ENCODE measurements around the gene TGM4.

The TGM4 gene

DNA sequence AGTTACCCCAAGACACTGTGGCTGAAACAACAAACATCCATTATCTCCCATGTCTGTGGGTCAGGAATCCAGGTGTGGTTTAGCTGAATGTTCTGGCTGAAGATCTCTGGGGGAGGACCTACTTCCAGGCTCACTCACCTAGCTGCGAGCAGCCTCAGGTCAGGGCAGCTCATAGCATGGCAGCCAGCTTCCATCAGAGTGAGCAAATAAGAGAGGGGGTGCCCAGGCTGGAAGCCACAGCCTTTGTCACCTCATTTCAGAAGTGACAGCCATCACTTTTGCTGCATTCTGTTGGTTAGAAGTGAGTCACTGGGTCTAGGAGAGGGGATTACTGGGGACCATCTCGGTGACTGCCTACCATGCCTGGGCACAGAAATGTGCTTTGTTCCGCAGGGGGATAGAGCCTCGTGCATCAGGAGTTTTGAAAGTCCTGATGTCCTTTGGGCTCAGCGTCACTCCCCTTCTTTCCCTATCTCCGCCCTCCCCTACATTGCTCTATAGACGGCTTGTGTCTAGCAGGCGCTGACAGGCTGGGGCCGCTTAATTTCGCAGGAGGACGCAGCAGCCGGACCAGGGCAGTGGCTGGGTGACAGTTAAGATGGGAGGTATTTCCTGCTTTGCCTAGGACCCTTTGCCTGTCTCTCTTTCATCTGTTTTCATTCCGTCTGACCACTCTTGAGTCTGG is 25.4 kb downstream of the TGM4 start:
- H3K18ac ChIP-seq (ENCODE audit: low read length), result peak overlapping the region; percentile 60
- H2BK5ac ChIP-seq (ENCODE audit: low read length), result no peak overlapping the region
- H4K91ac ChIP-seq (ENCODE audit: low read depth, low read length, poor library complexity), result peak overlapping the region; percentile 44
- peak overlapping the region; percentile 18 for H3K27ac ChIP-seq (replicated peaks; ENCODE audit: low read length)
- no peak for DNase-seq (ENCODE audit: low spot score)
- no peak overlapping the region for H3K23ac ChIP-seq (ENCODE audit: low read depth, low read length, poor library complexity)
- no peak overlapping the region for H4K8ac ChIP-seq (ENCODE audit: low read depth, low read length)
- H2BK12ac ChIP-seq (ENCODE audit: low read length), result no peak overlapping the region
- no peaks in the 10 kb centered on the region for H3K79me1 ChIP-seq (ENCODE audit: low read depth, low read length)
- H2BK15ac ChIP-seq (ENCODE audit: low read length), result no peak overlapping the region
- WGBS, 2 donors (ENCODE audit: extremely low coverage in 2 of 2, insufficient read length in 2 of 2, insufficient replicate concordance in 1 of 2), result no CpG with 5 or more reads among the region's 13 CpGs
- H3K36me3 ChIP-seq (replicated peaks in 1 of 2; ENCODE audit: control insufficient read depth in 2 of 2, insufficient read depth in 2 of 2, low read length in 2 of 2), result no peaks in the 10 kb centered on the region
- H2AK5ac ChIP-seq (ENCODE audit: low read depth, low read length), result no peak overlapping the region
- H3K9ac ChIP-seq (ENCODE audit: low read depth, low read length, poor library complexity), result no peak overlapping the region
- H3K9me3 ChIP-seq (replicated peaks in 1 of 2; ENCODE audit: control insufficient read depth in 2 of 2, insufficient read depth in 1 of 2, low read depth in 1 of 2, low read length in 2 of 2), result no peaks in the 10 kb centered on the region
- H3K27me3 ChIP-seq (ENCODE audit: control insufficient read depth in 3 of 3, insufficient read depth in 3 of 3, low read depth in 1 of 3, low read length in 3 of 3), result no peaks in the 10 kb centered on the region
- peaks cover 12 to 15% of the 10 kb centered on the region in 2 donors for H3K4me1 ChIP-seq (ENCODE audit: control insufficient read depth in 2 of 2, insufficient read depth in 1 of 2, low read depth in 1 of 2, low read length in 2 of 2)
- H3K4me3 ChIP-seq (ENCODE audit: low read length in 2 of 2), result peak overlapping the region in 1 of 2 donors; percentile 5
- H3K14ac ChIP-seq (ENCODE audit: low read length), result no peak overlapping the region
- peak overlapping the region; percentile 82 for H2AFZ ChIP-seq (ENCODE audit: low read length)
- H3K4me2 ChIP-seq (ENCODE audit: insufficient read depth, low read length, poor library complexity, severe bottlenecking), result no peak overlapping the region
- no peak overlapping the region for H2BK120ac ChIP-seq (ENCODE audit: low read depth, low read length)
- no peak overlapping the region for H3K4ac ChIP-seq (ENCODE audit: low read length)

- H3K4me2 ChIP-seq (ENCODE audit: insufficient read depth, low read length, poor library complexity, severe bottlenecking), result no peak overlapping the region
- H3K9me3 ChIP-seq (replicated peaks in 1 of 2; ENCODE audit: control insufficient read depth in 2 of 2, insufficient read depth in 1 of 2, low read depth in 1 of 2, low read length in 2 of 2), result peaks cover 0 to 10% of the 10 kb centered on the region in 2 donors
- no peak overlapping the region for H2AK5ac ChIP-seq (ENCODE audit: low read depth, low read length)
- H3K14ac ChIP-seq (ENCODE audit: low read length), result no peak overlapping the region
- H2BK15ac ChIP-seq (ENCODE audit: low read length), result no peak overlapping the region
- H2BK120ac ChIP-seq (ENCODE audit: low read depth, low read length), result no peak overlapping the region
- H3K36me3 ChIP-seq (replicated peaks in 1 of 2; ENCODE audit: control insufficient read depth in 2 of 2, insufficient read depth in 2 of 2, low read length in 2 of 2), result no peaks in the 10 kb centered on the region
- H3K4me1 ChIP-seq (ENCODE audit: control insufficient read depth in 2 of 2, insufficient read depth in 1 of 2, low read depth in 1 of 2, low read length in 2 of 2), result peaks cover 12 to 15% of the 10 kb centered on the region in 2 donors
- H3K9ac ChIP-seq (ENCODE audit: low read depth, low read length, poor library complexity), result no peak overlapping the region
- no peak overlapping the region for H4K91ac ChIP-seq (ENCODE audit: low read depth, low read length, poor library complexity)
- H3K27me3 ChIP-seq (ENCODE audit: control insufficient read depth in 3 of 3, insufficient read depth in 3 of 3, low read depth in 1 of 3, low read length in 3 of 3), result no peaks in the 10 kb centered on the region
- no peak for DNase-seq (ENCODE audit: low spot score)
- H3K79me1 ChIP-seq (ENCODE audit: low read depth, low read length), result no peaks in the 10 kb centered on the region
- no peak overlapping the region for H3K27ac ChIP-seq (replicated peaks; ENCODE audit: low read length)
- H4K8ac ChIP-seq (ENCODE audit: low read depth, low read length), result no peak overlapping the region
- no peak overlapping the region for H2AFZ ChIP-seq (ENCODE audit: low read length)
- H2BK12ac ChIP-seq (ENCODE audit: low read length), result no peak overlapping the region
- H3K23ac ChIP-seq (ENCODE audit: low read depth, low read length, poor library complexity), result no peak overlapping the region
- no peak overlapping the region for H3K4ac ChIP-seq (ENCODE audit: low read length)
- no peak overlapping the region for H2BK5ac ChIP-seq (ENCODE audit: low read length)
- no peak overlapping the region for H3K4me3 ChIP-seq (ENCODE audit: low read length in 2 of 2)
- H3K18ac ChIP-seq (ENCODE audit: low read length), result no peak overlapping the region
- no CpG with 5 or more reads among the region's 4 CpGs for WGBS, 2 donors (ENCODE audit: extremely low coverage in 2 of 2, insufficient read length in 2 of 2, insufficient replicate concordance in 1 of 2)
Measured at GRCh38 chr3:44902628-44903027, 28.2 kb downstream of the TGM4 start.

DNA sequence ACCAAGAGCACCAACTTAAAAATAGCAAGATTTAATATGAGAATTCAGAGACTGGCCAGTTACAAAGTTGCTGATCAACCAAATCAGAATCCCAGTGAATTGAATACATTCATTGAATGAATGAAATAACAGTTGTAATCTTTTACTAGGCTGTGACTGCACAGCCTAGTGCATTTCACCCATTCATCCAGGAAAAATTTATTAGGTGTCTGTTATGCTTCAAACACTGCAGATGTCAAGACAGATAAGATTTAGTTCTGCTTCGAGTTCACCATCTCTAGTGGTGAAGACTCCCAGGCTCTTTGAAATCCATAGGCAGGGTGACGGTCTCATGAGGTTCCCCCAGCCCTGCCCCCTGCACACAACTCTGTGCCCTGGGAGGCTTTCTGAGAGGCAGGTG is 28.9 kb downstream of the TGM4 start:
- no CpG with 5 or more reads among the region's 2 CpGs for WGBS, 2 donors (ENCODE audit: extremely low coverage in 2 of 2, insufficient read length in 2 of 2, insufficient replicate concordance in 1 of 2)
- H3K4me1 ChIP-seq (ENCODE audit: control insufficient read depth in 2 of 2, insufficient read depth in 1 of 2, low read depth in 1 of 2, low read length in 2 of 2), result peaks cover 12 to 15% of the 10 kb centered on the region in 2 donors
- no peaks in the 10 kb centered on the region for H3K27me3 ChIP-seq (ENCODE audit: control insufficient read depth in 3 of 3, insufficient read depth in 3 of 3, low read depth in 1 of 3, low read length in 3 of 3)
- no peak overlapping the region for H3K23ac ChIP-seq (ENCODE audit: low read depth, low read length, poor library complexity)
- no peaks in the 10 kb centered on the region for H3K36me3 ChIP-seq (replicated peaks in 1 of 2; ENCODE audit: control insufficient read depth in 2 of 2, insufficient read depth in 2 of 2, low read length in 2 of 2)
- no peak overlapping the region for H3K4me2 ChIP-seq (ENCODE audit: insufficient read depth, low read length, poor library complexity, severe bottlenecking)
- H3K79me1 ChIP-seq (ENCODE audit: low read depth, low read length), result no peaks in the 10 kb centered on the region
- no peak overlapping the region for H3K9ac ChIP-seq (ENCODE audit: low read depth, low read length, poor library complexity)
- no peak overlapping the region for H3K27ac ChIP-seq (replicated peaks; ENCODE audit: low read length)
- H2BK12ac ChIP-seq (ENCODE audit: low read length), result no peak overlapping the region
- DNase-seq (ENCODE audit: low spot score), result no peak
- no peak overlapping the region for H3K18ac ChIP-seq (ENCODE audit: low read length)
- no peak overlapping the region for H2AK5ac ChIP-seq (ENCODE audit: low read depth, low read length)
- no peak overlapping the region for H3K4me3 ChIP-seq (ENCODE audit: low read length in 2 of 2)
- H4K91ac ChIP-seq (ENCODE audit: low read depth, low read length, poor library complexity), result no peak overlapping the region
- H2BK120ac ChIP-seq (ENCODE audit: low read depth, low read length), result no peak overlapping the region
- no peak overlapping the region for H2AFZ ChIP-seq (ENCODE audit: low read length)
- no peak overlapping the region for H4K8ac ChIP-seq (ENCODE audit: low read depth, low read length)
- no peak overlapping the region for H3K14ac ChIP-seq (ENCODE audit: low read length)
- peaks cover 0 to 12% of the 10 kb centered on the region in 2 donors for H3K9me3 ChIP-seq (replicated peaks in 1 of 2; ENCODE audit: control insufficient read depth in 2 of 2, insufficient read depth in 1 of 2, low read depth in 1 of 2, low read length in 2 of 2)
- H2BK15ac ChIP-seq (ENCODE audit: low read length), result no peak overlapping the region
- no peak overlapping the region for H2BK5ac ChIP-seq (ENCODE audit: low read length)
- no peak overlapping the region for H3K4ac ChIP-seq (ENCODE audit: low read length)

DNA sequence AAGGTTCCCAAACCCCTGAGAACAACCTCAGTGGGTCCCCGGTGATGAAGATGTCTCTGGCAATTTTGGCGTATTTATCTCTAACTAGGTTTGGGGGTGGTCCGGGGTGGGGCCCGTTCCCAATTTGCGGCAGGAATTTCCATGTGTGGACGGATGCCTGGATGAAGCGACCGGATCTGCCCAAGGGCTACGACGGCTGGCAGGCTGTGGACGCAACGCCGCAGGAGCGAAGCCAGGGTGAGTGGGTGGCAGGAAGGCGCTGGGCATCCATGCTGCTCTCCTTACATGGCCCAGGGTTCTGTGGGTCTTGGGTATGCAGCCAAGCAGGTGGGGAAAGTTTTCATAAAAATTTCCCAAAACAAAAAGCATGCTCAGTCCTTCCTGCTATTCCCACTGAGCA is 29.3 kb downstream of the TGM4 start:
- no peak overlapping the region for H3K14ac ChIP-seq (ENCODE audit: low read length)
- no peak overlapping the region for H4K91ac ChIP-seq (ENCODE audit: low read depth, low read length, poor library complexity)
- no peak overlapping the region for H2BK5ac ChIP-seq (ENCODE audit: low read length)
- no peak overlapping the region for H3K27ac ChIP-seq (replicated peaks; ENCODE audit: low read length)
- H2BK15ac ChIP-seq (ENCODE audit: low read length), result no peak overlapping the region
- H3K9ac ChIP-seq (ENCODE audit: low read depth, low read length, poor library complexity), result no peak overlapping the region
- H3K18ac ChIP-seq (ENCODE audit: low read length), result no peak overlapping the region
- H2AFZ ChIP-seq (ENCODE audit: low read length), result no peak overlapping the region
- peaks cover 0 to 12% of the 10 kb centered on the region in 2 donors for H3K9me3 ChIP-seq (replicated peaks in 1 of 2; ENCODE audit: control insufficient read depth in 2 of 2, insufficient read depth in 1 of 2, low read depth in 1 of 2, low read length in 2 of 2)
- no peak overlapping the region for H3K4ac ChIP-seq (ENCODE audit: low read length)
- H2BK120ac ChIP-seq (ENCODE audit: low read depth, low read length), result no peak overlapping the region
- H3K79me1 ChIP-seq (ENCODE audit: low read depth, low read length), result no peaks in the 10 kb centered on the region
- H2AK5ac ChIP-seq (ENCODE audit: low read depth, low read length), result no peak overlapping the region
- no peak overlapping the region for H3K23ac ChIP-seq (ENCODE audit: low read depth, low read length, poor library complexity)
- no peaks in the 10 kb centered on the region for H3K36me3 ChIP-seq (replicated peaks in 1 of 2; ENCODE audit: control insufficient read depth in 2 of 2, insufficient read depth in 2 of 2, low read length in 2 of 2)
- H3K4me3 ChIP-seq (ENCODE audit: low read length in 2 of 2), result no peak overlapping the region
- H4K8ac ChIP-seq (ENCODE audit: low read depth, low read length), result no peak overlapping the region
- H3K4me2 ChIP-seq (ENCODE audit: insufficient read depth, low read length, poor library complexity, severe bottlenecking), result no peak overlapping the region
- H3K27me3 ChIP-seq (ENCODE audit: control insufficient read depth in 3 of 3, insufficient read depth in 3 of 3, low read depth in 1 of 3, low read length in 3 of 3), result no peaks in the 10 kb centered on the region
- no CpG with 5 or more reads among the region's 15 CpGs for WGBS, 2 donors (ENCODE audit: extremely low coverage in 2 of 2, insufficient read length in 2 of 2, insufficient replicate concordance in 1 of 2)
- peaks cover 12 to 15% of the 10 kb centered on the region in 2 donors for H3K4me1 ChIP-seq (ENCODE audit: control insufficient read depth in 2 of 2, insufficient read depth in 1 of 2, low read depth in 1 of 2, low read length in 2 of 2)
- no peak for DNase-seq (ENCODE audit: low spot score)
- no peak overlapping the region for H2BK12ac ChIP-seq (ENCODE audit: low read length)

Data from neuronal stem cell (in vitro differentiated cells).